Mucosa of descending colon (tissue), 3 donors: ENCODE data around the gene ABHD17C. TPM values are rescaled to one million over a fixed set of nuclear protein-coding genes. Genes with fewer than 3 reads are reported as not detected.

Source experiments
- ATAC-seq: fragments of 200-7000 bp; cut with Tn5 transposase; one replicate; pipeline ENCODE4 v1.9.1; 2020; ENCODE audit warnings: mild to moderate bottlenecking, moderate library complexity
- DNase-seq, 3 donors: peaks; one replicate each; pipeline ENCODE4 v3.0.0-alpha.2; 2020
- H3K36me3 ChIP-seq: fragments of 200-600 bp; one replicate; pipeline ENCODE4 v1.8.0; 2021; ENCODE audit warnings: low read depth, mild to moderate bottlenecking
- H3K4me1 ChIP-seq: fragments of 200-600 bp; one replicate; pipeline ENCODE4 v1.8.0; 2021; ENCODE audit warnings: low read depth, mild to moderate bottlenecking
- H3K4me3 ChIP-seq: fragments of 200-600 bp; one replicate; pipeline ENCODE4 v1.8.0; 2021; ENCODE audit warnings: mild to moderate bottlenecking
- H3K9me3 ChIP-seq: fragments of 200-600 bp; one replicate; pipeline ENCODE4 v1.8.0; 2021; ENCODE audit warnings: mild to moderate bottlenecking
- intact Hi-C, 2 donors: fragments of 100-400 bp; cut with DNase I in 1 of 2; cut with micrococcal nuclease in 1 of 2; formaldehyde crosslinking; loops; one replicate each; pipeline versions ENCODE4 v1.11.0 to v1.11.1; 2022; cut with DNase I, micrococcal nuclease
- total RNA-seq, 3 donors: library from RNA; stranded (reverse); fragmentation: NEBNext Ultra II Directional in 2 of 3; extraction: Animal tissue kit (Norgen Biotek cat#: 25700) in 2 of 3; gene quantifications; one replicate each; pipeline versions ENCODE4 v1.2.1 to v1.2.4, GENCODE V29; 2021 to 2023
- TF ChIP-seq, protein P1 (sequence below): fragments of 200-600 bp; IDR thresholded peaks from one replicate; pipeline ENCODE4 v1.8.0; 2022; ENCODE audit warnings: antibody characterized with exemption, mild to moderate bottlenecking
- donor health status: DM: no; HTN: no; CAD: no; lungs with moderate emphysema.
- donor health status: DM: no; HTN: no; CAD: no.
- donor health status: DM: no; HTN: yes; CAD: no.

Gene ABHD17C
- total RNA-seq, 3 donors from 2014 or later, result 84.4 to 192 (median 157) TPM

- intact Hi-C loops, result loop anchor here (5.0 kb wide), 2 partner anchors 194 to 211 kb away; no protein-coding TSS in a partner anchor
- TF ChIP-seq, protein P1, sequence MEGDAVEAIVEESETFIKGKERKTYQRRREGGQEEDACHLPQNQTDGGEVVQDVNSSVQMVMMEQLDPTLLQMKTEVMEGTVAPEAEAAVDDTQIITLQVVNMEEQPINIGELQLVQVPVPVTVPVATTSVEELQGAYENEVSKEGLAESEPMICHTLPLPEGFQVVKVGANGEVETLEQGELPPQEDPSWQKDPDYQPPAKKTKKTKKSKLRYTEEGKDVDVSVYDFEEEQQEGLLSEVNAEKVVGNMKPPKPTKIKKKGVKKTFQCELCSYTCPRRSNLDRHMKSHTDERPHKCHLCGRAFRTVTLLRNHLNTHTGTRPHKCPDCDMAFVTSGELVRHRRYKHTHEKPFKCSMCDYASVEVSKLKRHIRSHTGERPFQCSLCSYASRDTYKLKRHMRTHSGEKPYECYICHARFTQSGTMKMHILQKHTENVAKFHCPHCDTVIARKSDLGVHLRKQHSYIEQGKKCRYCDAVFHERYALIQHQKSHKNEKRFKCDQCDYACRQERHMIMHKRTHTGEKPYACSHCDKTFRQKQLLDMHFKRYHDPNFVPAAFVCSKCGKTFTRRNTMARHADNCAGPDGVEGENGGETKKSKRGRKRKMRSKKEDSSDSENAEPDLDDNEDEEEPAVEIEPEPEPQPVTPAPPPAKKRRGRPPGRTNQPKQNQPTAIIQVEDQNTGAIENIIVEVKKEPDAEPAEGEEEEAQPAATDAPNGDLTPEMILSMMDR, result no peak
- Histone ChIP-seq H3K4me3 (no peak overlapping the region), H3K36me3 (no peaks in the 10 kb centered on the region), H3K9me3 (no peaks in the 10 kb centered on the region), H3K4me1 (peaks cover 19% of the 10 kb centered on the region)
- ATAC-seq (no peak), DNase-seq (no peak)
Observed at GRCh38 chr15:80778621-80778963, 83.5 kb downstream of the ABHD17C start.

DNA sequence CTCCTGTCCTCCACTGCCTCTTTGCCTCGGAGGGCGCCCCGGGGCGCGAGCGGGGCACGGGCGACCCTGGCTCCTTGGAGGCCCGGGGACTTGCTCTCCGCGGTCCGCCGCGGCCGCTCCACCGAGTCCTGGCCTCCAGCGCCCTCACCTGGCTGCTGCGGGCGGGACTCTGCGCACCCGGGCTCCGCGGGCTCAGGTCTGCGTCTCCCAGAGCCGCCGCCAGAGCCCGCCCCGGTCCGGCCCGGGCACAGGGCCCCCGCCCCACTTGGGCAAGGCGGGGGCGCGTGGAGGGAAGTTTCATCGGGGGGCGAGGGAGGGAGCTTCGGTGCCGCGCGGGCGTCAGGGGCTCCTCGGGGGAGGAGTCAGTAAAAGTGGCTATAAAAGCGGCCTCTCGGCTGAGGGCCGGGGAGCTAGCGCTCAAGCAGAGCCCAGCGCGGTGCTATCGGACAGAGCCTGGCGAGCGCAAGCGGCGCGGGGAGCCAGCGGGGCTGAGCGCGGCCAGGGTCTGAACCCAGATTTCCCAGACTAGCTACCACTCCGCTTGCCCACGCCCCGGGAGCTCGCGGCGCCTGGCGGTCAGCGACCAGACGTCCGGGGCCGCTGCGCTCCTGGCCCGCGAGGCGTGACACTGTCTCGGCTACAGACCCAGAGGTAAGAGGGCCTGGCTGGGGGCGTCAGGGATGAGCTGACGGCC, 84.0 kb downstream of the ABHD17C start, which contains the start of gene CEMIP:
Gene CEMIP, plus strand, starts transcription at position 407 of the 694 bp plus-strand sequence. CDS start 94,510 bp downstream, outside the sequence.
- ATAC-seq (peak; percentile 83), DNase-seq (peak; percentile 75 to 90 (median 84))
- intact Hi-C loops, result loop anchor here (5.0 kb wide), 2 partner anchors 193 to 212 kb away; no protein-coding TSS in a partner anchor
- TF ChIP-seq, protein P1, result peak; percentile 75
- H3K36me3 ChIP-seq, result no peaks in the 10 kb centered on the region
- H3K4me3 ChIP-seq, result no peak within 1 kb of the TSS
- H3K4me1 ChIP-seq, result peaks cover 19% of the 10 kb centered on the region
- H3K9me3 ChIP-seq, result no peaks in the 10 kb centered on the region

- peak in 2 of 3 donors; percentile 41 to 50 for DNase-seq
- H3K4me1 ChIP-seq, result peaks cover 19% of the 10 kb centered on the region
- H3K36me3 ChIP-seq, result no peaks in the 10 kb centered on the region
- peak; percentile 45 for ATAC-seq
- H3K4me3 ChIP-seq, result no peak overlapping the region
- intact Hi-C loops, result loop anchor here (5.0 to 10.0 kb wide), 4 partner anchors 192 to 323 kb away; no protein-coding TSS in a partner anchor
- TF ChIP-seq, protein P1, result no peak
- no peaks in the 10 kb centered on the region for H3K9me3 ChIP-seq
Observed at GRCh38 chr15:80779658-80780415, 84.7 kb downstream of the ABHD17C start.

DNA sequence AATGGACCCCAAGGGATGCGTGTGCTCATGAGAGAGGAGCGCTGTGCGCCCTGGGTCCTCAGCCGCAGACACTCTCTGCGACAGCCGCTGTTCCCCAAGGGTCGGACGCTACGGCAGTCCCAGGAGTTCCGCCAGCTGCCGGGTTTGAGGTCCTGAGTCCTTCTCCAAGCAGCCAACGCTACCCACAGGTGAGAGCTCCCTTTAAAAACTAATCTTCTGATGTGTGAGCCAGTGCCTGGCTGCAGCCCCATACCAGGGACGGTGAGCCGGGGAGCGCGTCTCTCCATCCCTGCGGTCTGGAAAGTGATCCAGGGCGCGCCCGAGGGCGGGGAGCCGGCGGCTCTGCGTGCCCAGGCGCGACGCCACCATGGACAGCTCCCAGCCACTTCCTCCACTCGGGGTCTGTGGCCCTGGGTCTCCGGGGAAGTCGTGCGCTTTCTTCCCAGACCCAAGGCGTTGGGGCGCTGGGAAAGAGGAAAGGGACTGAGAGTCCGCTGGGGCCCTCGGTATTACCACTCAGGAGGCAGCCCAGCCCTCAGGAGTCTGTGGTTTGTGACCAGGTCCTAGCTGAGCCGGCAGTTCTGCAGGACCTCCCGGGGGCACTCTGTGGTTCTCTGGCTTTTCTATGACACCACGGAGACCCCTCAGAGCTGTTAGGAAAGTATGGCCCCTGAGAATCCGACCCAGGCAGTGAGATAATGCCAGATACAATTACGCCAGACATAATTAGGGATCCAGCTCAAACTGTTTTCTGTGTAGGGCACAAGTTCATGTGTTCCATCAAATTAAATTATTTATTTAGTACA, 85.5 kb downstream of the ABHD17C start:
- Histone ChIP-seq H3K36me3 (no peaks in the 10 kb centered on the region), H3K9me3 (no peaks in the 10 kb centered on the region), H3K4me3 (no peak overlapping the region), H3K4me1 (peaks cover 19% of the 10 kb centered on the region)
- peak; percentile 45 for ATAC-seq
- intact Hi-C loops, result loop anchor here (5.0 to 10.0 kb wide), 2 partner anchors 194 to 323 kb away; no protein-coding TSS in a partner anchor
- peak; percentile 63 to 79 (median 76) for DNase-seq
- TF ChIP-seq, protein P1, result no peak

DNA sequence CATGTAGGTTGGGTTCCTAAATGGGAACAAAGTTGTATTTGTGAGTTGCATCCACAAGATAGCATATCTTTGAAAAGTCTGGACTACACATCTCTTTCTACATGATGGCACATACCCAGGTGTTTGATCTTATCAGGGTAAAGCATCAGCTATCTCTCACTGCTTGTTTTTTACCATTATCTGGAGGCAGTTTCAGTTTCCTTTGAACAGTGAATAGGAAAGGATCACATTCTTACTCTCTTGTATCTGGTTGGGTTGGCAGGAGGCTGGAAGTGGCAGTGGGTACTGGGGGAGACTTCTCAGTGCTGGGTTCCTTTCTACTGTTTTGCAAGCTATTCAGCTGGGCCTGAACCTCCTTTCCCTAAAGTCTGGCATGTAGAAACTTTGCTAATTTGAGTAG, 88.2 kb downstream of the ABHD17C start:
- peaks cover 12% of the 10 kb centered on the region for H3K4me1 ChIP-seq
- no peak overlapping the region for H3K4me3 ChIP-seq
- intact Hi-C loops, result loop anchor here (5.0 to 10.0 kb wide), 2 partner anchors 192 to 326 kb away; no protein-coding TSS in a partner anchor
- no peak for ATAC-seq
- TF ChIP-seq, protein P1, result no peak
- no peaks in the 10 kb centered on the region for H3K9me3 ChIP-seq
- no peaks in the 10 kb centered on the region for H3K36me3 ChIP-seq
- no peak for DNase-seq
